GM19099 (cell line): ENCODE results near the gene CLDN16.

Experiments used
- POLR2A ChIP-seq: IDR thresholded peaks from 3 replicates; pipeline ENCODE4 v1.6.1; 2011; ENCODE audit warnings: low read depth; ENCODE audit not compliant: insufficient read length; ENCODE audit errors: extremely low read depth

CLDN16 gene

GRCh38 chr3:190401963-190402362 is 14.0 kb downstream of the CLDN16 start:
- no peak for TF ChIP-seq POLR2A

GRCh38 chr3:190404715-190405114 is 16.8 kb downstream of the CLDN16 start:
- no peak for TF ChIP-seq POLR2A

DNA sequence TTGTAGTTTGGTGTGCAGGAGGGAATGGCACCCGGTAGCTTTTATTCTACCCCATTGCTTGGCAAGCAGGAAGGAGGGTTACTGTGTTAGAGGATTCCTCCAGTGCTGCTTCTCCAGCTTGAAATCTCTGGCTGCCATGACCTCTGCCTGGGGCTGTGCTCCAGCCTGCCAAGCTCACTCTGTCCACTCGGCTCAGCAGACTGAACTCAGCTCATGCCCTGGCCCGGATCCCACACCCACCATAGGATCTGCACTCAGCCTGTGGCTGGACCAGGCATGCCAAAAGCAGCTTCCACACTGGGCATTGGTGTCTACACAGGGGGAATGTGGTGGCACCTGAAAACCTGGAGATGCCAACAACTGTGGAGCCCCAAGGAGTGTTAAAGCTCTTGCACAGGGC is 26.3 kb downstream of the CLDN16 start:
- TF ChIP-seq POLR2A, result no peak

- TF ChIP-seq POLR2A, result no peak
Observed at GRCh38 chr3:190424108-190424477, 36.1 kb downstream of the CLDN16 start.

GRCh38 chr3:190424478-190425439 is 36.8 kb downstream of the CLDN16 start:
- TF ChIP-seq POLR2A, result no peak

DNA sequence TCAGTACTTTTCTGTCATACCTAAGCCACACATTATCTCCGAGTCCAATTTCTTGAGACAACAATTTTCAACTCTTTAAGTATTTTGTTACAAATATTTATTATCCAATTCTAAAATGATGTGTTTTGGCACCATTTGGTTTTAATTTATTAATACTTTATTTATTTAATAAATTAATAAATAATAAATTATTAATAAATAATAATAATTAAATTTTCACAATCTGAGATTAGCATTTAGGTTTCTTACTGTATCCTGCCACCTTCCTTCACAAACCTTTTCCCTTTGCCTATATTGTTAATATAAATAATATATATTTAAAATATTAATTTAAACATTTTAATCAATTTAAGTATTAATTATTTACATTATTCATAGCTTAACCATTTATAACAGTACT is 37.9 kb downstream of the CLDN16 start:
- no peak for TF ChIP-seq POLR2A

GRCh38 chr3:190426806-190427507 is 39.0 kb downstream of the CLDN16 start:
- no peak for TF ChIP-seq POLR2A

GRCh38 chr3:190429681-190430080 is 41.7 kb downstream of the CLDN16 start:
- TF ChIP-seq POLR2A, result no peak

DNA sequence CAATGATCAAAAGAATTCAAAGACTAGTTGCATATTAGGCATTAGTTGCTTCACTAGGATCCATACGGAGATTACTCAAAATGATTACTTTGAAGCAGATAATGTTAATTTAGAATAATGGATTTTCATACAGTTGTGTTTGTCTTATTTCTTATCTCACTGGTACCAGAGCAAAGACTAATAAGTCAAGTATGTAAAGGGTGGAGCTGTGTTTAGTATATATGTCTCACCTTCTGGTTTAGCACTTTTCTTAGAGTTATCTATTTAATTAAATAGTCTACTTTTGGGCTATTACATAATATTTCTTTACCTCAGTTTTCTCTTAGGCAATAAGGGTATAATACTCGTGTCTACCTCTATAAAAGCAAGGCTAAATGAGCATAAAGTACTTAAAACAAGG is 42.9 kb downstream of the CLDN16 start:
- TF ChIP-seq POLR2A, result no peak

DNA sequence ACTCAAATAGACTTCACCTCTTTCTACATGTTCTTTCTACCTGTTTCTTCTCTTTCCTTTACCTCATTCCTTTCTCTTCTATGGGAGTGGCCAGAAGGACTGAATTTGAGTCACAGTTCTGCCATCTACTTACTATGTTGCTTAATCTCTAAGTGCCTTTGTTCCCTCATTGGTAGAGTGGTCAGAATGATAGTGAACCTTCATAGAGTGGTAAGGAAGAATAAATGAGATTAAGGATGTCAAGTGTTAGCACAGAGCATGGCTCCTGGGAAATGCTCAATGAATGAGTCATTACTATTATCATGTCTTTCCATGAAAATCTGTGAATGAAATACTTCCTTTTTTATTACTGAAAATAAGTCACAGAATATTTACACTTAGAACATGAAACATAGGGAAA is 44.3 kb downstream of the CLDN16 start:
- TF ChIP-seq POLR2A, result no peak

DNA sequence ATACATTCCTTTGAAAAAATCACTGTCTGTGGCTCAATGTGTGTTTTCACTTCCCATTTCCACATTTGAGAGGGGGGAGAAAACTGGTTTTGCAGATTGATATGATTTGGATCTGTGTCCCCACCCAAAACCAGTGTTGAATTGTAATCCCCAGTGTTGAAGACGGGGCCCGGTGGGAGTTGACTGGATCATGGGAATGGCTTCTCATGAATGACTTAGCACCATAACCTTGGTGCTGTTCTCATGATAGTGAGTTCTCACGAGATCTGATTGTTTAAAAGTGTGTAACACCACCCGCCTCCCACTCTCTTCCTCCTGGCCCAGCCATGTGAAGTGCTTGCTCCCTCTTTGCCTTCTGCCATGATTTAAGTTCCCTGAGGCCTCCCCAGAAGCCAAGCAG is 45.7 kb downstream of the CLDN16 start:
- TF ChIP-seq POLR2A, result no peak

DNA sequence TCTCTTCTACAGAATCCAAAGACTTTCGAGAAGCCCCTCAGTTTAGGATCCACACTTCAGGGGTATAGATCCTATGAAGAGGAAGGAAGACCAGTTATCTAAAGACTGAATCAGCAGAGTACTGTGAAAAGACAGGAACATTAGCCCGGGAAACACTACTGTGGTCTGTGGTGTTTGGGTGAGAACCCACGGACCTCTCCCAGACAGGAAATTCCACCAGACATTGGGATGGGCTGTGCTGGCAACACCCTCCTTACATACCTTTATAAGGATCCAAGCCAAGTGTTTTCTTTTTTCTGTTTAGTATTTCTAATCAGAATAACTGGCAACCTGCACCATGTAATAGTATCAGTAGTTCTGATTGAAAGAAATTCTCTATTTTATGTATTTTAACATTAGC is 47.7 kb downstream of the CLDN16 start:
- TF ChIP-seq POLR2A, result no peak

GRCh38 chr3:190436331-190436730 is 48.4 kb downstream of the CLDN16 start:
- no peak for TF ChIP-seq POLR2A

DNA sequence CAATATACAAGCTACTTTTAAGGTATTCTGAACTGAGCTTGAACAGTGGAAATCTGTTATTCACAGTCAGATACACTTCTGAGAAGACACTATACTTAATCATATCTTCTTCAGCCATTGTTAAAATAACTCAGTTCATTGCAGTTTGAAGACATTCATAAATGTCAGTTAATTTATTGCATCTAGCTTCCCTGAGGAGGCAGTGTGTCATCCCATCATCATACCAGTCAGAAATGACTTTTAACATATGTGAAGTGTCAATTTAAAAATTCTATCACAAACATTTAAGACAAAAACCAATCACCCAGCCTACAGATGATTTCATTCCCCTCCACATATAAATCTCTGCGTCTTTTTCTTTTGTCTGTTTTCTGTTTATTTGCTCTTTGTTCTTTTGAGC is 54.3 kb downstream of the CLDN16 start:
- no peak for TF ChIP-seq POLR2A

DNA sequence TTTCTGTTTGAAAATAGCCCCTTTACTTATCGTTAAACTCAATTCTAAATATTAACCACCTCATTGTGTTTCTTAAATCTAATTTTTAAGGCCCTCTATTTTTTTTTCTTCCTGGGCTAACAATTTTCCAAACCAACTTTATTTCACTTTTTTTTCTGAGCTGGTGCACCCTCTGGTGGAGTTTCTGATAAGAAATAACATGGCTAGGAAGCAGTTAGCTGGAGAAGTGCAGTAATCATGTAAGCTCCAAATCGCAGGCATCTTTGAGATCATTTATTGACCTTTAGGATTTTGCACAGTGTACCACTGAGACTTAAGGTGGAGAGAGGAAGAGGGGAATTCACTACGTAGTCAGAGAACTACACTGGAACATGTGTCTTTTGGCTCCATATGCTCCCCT is 55.3 kb downstream of the CLDN16 start:
- no peak for TF ChIP-seq POLR2A

- no peak for TF ChIP-seq POLR2A
Observed at GRCh38 chr3:190444006-190444405, 56.0 kb downstream of the CLDN16 start.
